ENCODE results near the gene ATRN. TPM values are rescaled to one million over a fixed set of nuclear protein-coding genes. Genes with fewer than 3 reads are reported as not detected.
A peak's percentile ranks its signal among the peaks of the same experiment; 100 is the strongest.

Gene ATRN
- total and polyA plus RNA-seq, 4 donors, result 8.4 to 104 (median 46.0) TPM

DNA sequence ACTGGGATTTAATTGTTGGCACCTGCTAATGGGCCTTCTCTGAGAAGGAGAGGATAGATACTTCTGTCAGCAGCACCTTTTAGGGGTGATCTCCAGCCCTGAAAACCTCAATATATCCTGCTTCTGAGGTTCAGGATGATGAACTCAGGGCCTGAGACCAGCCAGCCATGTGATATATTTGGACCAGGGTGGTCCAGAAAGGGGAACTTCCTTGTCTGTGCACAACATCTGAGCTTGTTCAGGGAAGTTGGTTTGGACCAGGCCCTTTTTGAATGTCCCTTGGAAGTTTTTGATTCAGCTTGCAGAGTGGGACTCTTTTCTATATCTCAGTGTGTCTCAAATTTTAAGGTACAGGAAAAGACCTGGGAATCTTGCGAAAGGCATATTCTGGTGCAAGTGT is 106.5 kb downstream of the ATRN start:
- H3K27me3 ChIP-seq (ENCODE audit: control insufficient read depth in 4 of 4, insufficient read depth in 4 of 4, low read length in 3 of 4), result no peaks in the 10 kb centered on the region
- H3K4me1 ChIP-seq (ENCODE audit: control insufficient read depth in 4 of 4, insufficient read depth in 4 of 4, low read length in 3 of 4), result no peaks in the 10 kb centered on the region
- WGBS, result 96% methylated on average over 1 of the region's 1 CpG
- peaks cover 13 to 56% (median 43%) of the 10 kb centered on the region in 4 donors for H3K36me3 ChIP-seq (ENCODE audit: control insufficient read depth in 4 of 4, insufficient read depth in 3 of 4, low read depth in 1 of 4, low read length in 3 of 4)
- TF ChIP-seq SP1 (IDR thresholded peaks at IDR 0.05) (no peak), HNF4A (conservative IDR thresholded peaks at IDR 0.05) (no peak), REST (IDR thresholded peaks at IDR 0.05) (no peak), TAF1 (conservative IDR thresholded peaks at IDR 0.05) (no peak), RXRA (IDR thresholded peaks at IDR 0.05) (no peak), FOXA1 (IDR thresholded peaks at IDR 0.05) (no peak), ATF3 (IDR thresholded peaks at IDR 0.05) (no peak), HNF4G (IDR thresholded peaks at IDR 0.05) (no peak), GABPA (IDR thresholded peaks at IDR 0.05 in 1 of 2, conservative IDR thresholded peaks at IDR 0.05 in 1 of 2) (no peak), NR2F2 (IDR thresholded peaks at IDR 0.05) (no peak)
- TF ChIP-seq, protein P1, sequence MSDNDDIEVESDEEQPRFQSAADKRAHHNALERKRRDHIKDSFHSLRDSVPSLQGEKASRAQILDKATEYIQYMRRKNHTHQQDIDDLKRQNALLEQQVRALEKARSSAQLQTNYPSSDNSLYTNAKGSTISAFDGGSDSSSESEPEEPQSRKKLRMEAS (IDR thresholded peaks at IDR 0.05), result no peak
- no peak overlapping the region for H3K4me3 ChIP-seq (ENCODE audit: low read depth in 1 of 3, low read length in 3 of 3)
- no peak for DNase-seq (ENCODE audit: low spot score)
- H3K9me3 ChIP-seq (ENCODE audit: control insufficient read depth in 4 of 4, low read length in 3 of 4), result no peaks in the 10 kb centered on the region
- no peak overlapping the region for H3K27ac ChIP-seq (ENCODE audit: low read depth in 1 of 2, low read length in 2 of 2)
- no peak overlapping the region for H3K9ac ChIP-seq (ENCODE audit: low read depth in 1 of 2, low read length in 2 of 2)

- TF ChIP-seq YY1 (IDR thresholded peaks at IDR 0.05) (no peak), GABPA (IDR thresholded peaks at IDR 0.05 in 1 of 2, conservative IDR thresholded peaks at IDR 0.05 in 1 of 2) (no peak), REST (IDR thresholded peaks at IDR 0.05) (no peak), ZBTB33 (IDR thresholded peaks at IDR 0.05) (no peak), EGR1 (IDR thresholded peaks at IDR 0.05; ENCODE audit: low read depth in 2 of 2) (no peak), RAD21 (IDR thresholded peaks at IDR 0.05) (peak in 1 of 2 donors; percentile 35)
- TF ChIP-seq, protein P1 (IDR thresholded peaks at IDR 0.05), result no peak
- H3K27me3 ChIP-seq (ENCODE audit: control insufficient read depth in 4 of 4, insufficient read depth in 4 of 4, low read length in 3 of 4), result no peaks in the 10 kb centered on the region
- WGBS, result 95% methylated on average over 3 of the region's 3 CpGs
- no peak for DNase-seq (ENCODE audit: low spot score)
- peaks cover 14 to 70% (median 62%) of the 10 kb centered on the region in 4 donors for H3K36me3 ChIP-seq (ENCODE audit: control insufficient read depth in 4 of 4, insufficient read depth in 3 of 4, low read depth in 1 of 4, low read length in 3 of 4)
- no peaks in the 10 kb centered on the region for H3K9me3 ChIP-seq (ENCODE audit: control insufficient read depth in 4 of 4, low read length in 3 of 4)
- H3K27ac ChIP-seq (ENCODE audit: low read depth in 1 of 2, low read length in 2 of 2), result no peak overlapping the region
- H3K9ac ChIP-seq (ENCODE audit: low read depth in 1 of 2, low read length in 2 of 2), result no peak overlapping the region
- no peaks in the 10 kb centered on the region for H3K4me1 ChIP-seq (ENCODE audit: control insufficient read depth in 4 of 4, insufficient read depth in 4 of 4, low read length in 3 of 4)
- H3K4me3 ChIP-seq (ENCODE audit: low read depth in 1 of 3, low read length in 3 of 3), result no peak overlapping the region
Observed at GRCh38 chr20:3580412-3580811, 109.6 kb downstream of the ATRN start.

All from liver (tissue), 9 donors.